H4 (cell line): ENCODE results near the gene OSBPL2. TPM values are rescaled to one million over a fixed set of nuclear protein-coding genes. Genes with fewer than 3 reads are reported as not detected.
A peak's percentile ranks its signal among the peaks of the same experiment; 100 is the strongest.

ENCODE experiments used
- DNase-seq: peaks from one replicate; pipeline ENCODE4 v3.0.0-alpha.2; 2015; ENCODE audit warnings: low spot score
- total RNA-seq: library from RNA; depleted of rRNA; stranded (reverse); fragments of >200 nt; shearing (Covaris generic); gene quantifications from 2 replicates; pipeline ENCODE4 v1.2.3, GENCODE V29; 2014; rRNA removed

Gene OSBPL2
- total RNA-seq, 1 experiment from 2014 or later = 12.5 TPM

DNA sequence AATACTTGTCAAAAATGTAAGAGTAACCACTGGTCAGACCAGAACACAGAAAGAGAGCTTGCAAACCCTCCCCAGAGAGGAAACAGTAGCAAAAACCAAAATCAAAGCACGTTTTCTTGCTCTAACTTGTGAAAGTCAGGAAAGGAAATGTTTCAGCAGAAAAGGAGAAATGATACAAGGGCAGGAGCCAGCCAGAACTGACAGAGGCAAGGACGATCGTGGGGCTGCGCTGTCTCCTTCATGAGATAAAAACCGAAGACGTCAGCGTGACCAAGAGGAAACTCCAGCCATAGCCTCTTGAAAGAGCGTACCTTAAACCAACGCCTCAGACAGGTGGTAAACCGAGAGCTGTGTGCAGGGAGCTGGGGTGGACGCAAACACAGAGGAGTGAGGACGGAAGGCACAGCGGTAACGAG lies 101.3 kb downstream of the OSBPL2 start:
- no peak for DNase-seq

GRCh38 chr20:62342910-62343309 lies 104.6 kb downstream of the OSBPL2 start:
- no peak for DNase-seq

DNA sequence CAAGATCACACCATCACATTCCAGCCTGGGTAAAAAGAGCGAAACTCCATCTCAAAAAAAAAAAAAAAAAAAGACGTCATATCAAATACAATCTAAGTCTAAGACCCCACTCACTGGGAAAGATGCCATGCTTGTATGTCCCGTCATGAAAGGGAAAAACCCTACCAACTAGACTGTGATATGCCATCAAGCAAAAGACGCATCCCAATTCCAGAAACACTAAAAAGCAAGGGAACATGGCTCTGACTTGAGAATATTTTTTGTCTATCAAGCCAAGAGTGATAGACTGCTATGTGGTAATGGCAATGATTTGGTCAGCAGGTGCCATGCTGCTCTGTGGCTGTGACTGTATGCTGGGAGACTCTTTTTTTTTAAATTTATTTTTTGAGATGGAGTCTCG lies 105.8 kb downstream of the OSBPL2 start:
- no peak for DNase-seq

GRCh38 chr20:62344782-62345181 lies 106.5 kb downstream of the OSBPL2 start:
- peak; percentile 97 for DNase-seq

Other genes with a start within 250 kb of the OSBPL2 start
- 2.0 and 4.9 TPM in 2 replicates for gene TAF4, start 172.6 kb upstream of the OSBPL2 start, total RNA-seq
- 29.3 and 36.7 TPM in 2 replicates for gene LSM14B, start 116.0 kb upstream of the OSBPL2 start, total RNA-seq
- 694 and 771 TPM in 2 replicates for gene PSMA7, start 95.1 kb upstream of the OSBPL2 start, total RNA-seq
- 3.3 TPM in 2 replicates for gene SS18L1, start 94.8 kb upstream of the OSBPL2 start, total RNA-seq
- gene MTG2, start 55.5 kb upstream of the OSBPL2 start, total RNA-seq = 13.3 and 18.0 TPM in 2 replicates
- gene HRH3, start 18.2 kb upstream of the OSBPL2 start, total RNA-seq = not detected in 2 replicates
- gene ADRM1, start 64.5 kb downstream of the OSBPL2 start, total RNA-seq = 180 and 203 TPM in 2 replicates
- 4.4 and 4.5 TPM in 2 replicates for gene LAMA5, start 128.8 kb downstream of the OSBPL2 start, total RNA-seq
- 2,095 and 2,204 TPM in 2 replicates for gene RPS21, start 148.6 kb downstream of the OSBPL2 start, total RNA-seq
- 2.4 and 4.8 TPM in 2 replicates for gene CABLES2, start 168.8 kb downstream of the OSBPL2 start, total RNA-seq
- not detected in 2 replicates for gene RBBP8NL, start 189.0 kb downstream of the OSBPL2 start, total RNA-seq
- 0.10 and 0.41 TPM in 2 replicates for gene GATA5, start 237.5 kb downstream of the OSBPL2 start, total RNA-seq